K562 (cell line): ENCODE measurements around the gene CLSTN2. TPM values are rescaled to one million over a fixed set of nuclear protein-coding genes. Genes with fewer than 3 reads are reported as not detected.

Experiments
- ATAC-seq: fragments of 200-7000 bp; cut with Tn5 transposase; 3 replicates; pipeline ENCODE4 v1.9.1; 2020; ENCODE audit warnings: moderate library complexity
- BruUV-seq: library from RNA; stranded (reverse); fragments of 400-500 nt; replicated peaks from 2 replicates; lab custom pipeline; 2021; lab: Mats Ljungman, UMichigan
- CTCF ChIA-PET: fragments of 300-600 bp; formaldehyde crosslinking; extraction: SDS; loops from one replicate; lab custom pipeline; 2021; ENCODE audit warnings: low intra/inter-chr PET ratio; lab: Yijun Ruan, JAX
- POLR2A ChIA-PET: fragments of 300-600, 350-650 bp; sonication (Branson Sonifier 250); formaldehyde crosslinking; extraction: SDS; loops from one replicate; lab custom pipeline; 2021; ENCODE audit warnings: antibody characterized with exemption, inconsistent platforms; lab: Yijun Ruan, JAX
- DNase-seq, 4 experiments: peaks; one replicate each; pipeline versions ENCODE4 v3.0.0 to v3.0.0-alpha.2; 2011 to 2018; ENCODE audit warnings: low spot score in 3 of 4, mixed read lengths in 3 of 4; ENCODE audit errors: extremely low read depth in 1 of 4
- FAIRE-seq: peaks from 2 replicates; lab custom pipeline; 2011; peaks lifted over from hg19 to GRCh38; lab: Jason Lieb, UNC
- H2AFZ ChIP-seq: 2 replicates; pipeline ENCODE4 v1.6.0; 2011; ENCODE audit warnings: low read depth, low read length, control low read depth, inconsistent platforms
- H3K27ac ChIP-seq: fragments of 200-600 bp; 3 replicates; pipeline ENCODE4 v1.8.0; 2011; ENCODE audit warnings: low read depth, mild to moderate bottlenecking, control low read depth, inconsistent platforms, low read length, moderate library complexity, mixed read lengths; ENCODE audit errors: extremely low read depth
- H3K27me3 ChIP-seq, 2 experiments: fragments of 300-600 bp in 1 of 2; 2 replicates in 1 of 2; 3 replicates in 1 of 2; pipeline versions ENCODE4 v1.6.0 to v1.8.0; 2011; ENCODE audit warnings: inconsistent platforms in 2 of 2, low read length in 2 of 2, mild to moderate bottlenecking in 1 of 2, mixed read lengths in 1 of 2, moderate library complexity in 1 of 2; ENCODE audit not compliant: control insufficient read depth in 2 of 2, insufficient read depth in 2 of 2
- H3K36me3 ChIP-seq: fragments of 300-600 bp; 3 replicates; pipeline ENCODE4 v1.8.0; 2011; ENCODE audit warnings: mild to moderate bottlenecking, low read length, inconsistent platforms; ENCODE audit not compliant: control insufficient read depth, insufficient read depth
- H3K4me1 ChIP-seq, 2 experiments: fragments of 200-600 bp in 1 of 2; replicated peaks in 1 of 2; 2 replicates in 1 of 2; 3 replicates in 1 of 2; pipeline versions ENCODE4 v1.5.1 to v1.8.0; 2011; ENCODE audit warnings: inconsistent platforms in 2 of 2, low read length in 2 of 2, mild to moderate bottlenecking in 1 of 2, mixed read lengths in 1 of 2, moderate library complexity in 1 of 2; ENCODE audit not compliant: control insufficient read depth in 2 of 2, insufficient read depth in 2 of 2
- H3K4me2 ChIP-seq: 2 replicates; pipeline ENCODE4 v1.6.1; 2011; ENCODE audit warnings: low read length, control low read depth, inconsistent platforms, mixed read lengths; ENCODE audit not compliant: insufficient read depth
- H3K4me3 ChIP-seq: fragments of 200-600 bp; sonication (generic), shearing (Covaris generic); 2 replicates; pipeline ENCODE4 v1.5.1; 2016; ENCODE audit warnings: control low read depth, inconsistent platforms
- H3K79me2 ChIP-seq: fragments of 200-600 bp; 3 replicates; pipeline ENCODE4 v1.8.0; 2011; ENCODE audit warnings: low read length, inconsistent platforms; ENCODE audit not compliant: control insufficient read depth, insufficient read depth
- H3K9ac ChIP-seq, 2 experiments: 2 replicates each; pipeline versions ENCODE4 v1.6.0 to v1.6.1; 2011; ENCODE audit warnings: low read depth in 2 of 2, low read length in 2 of 2, control low read depth in 1 of 2, inconsistent platforms in 1 of 2, mild to moderate bottlenecking in 1 of 2, mixed read lengths in 1 of 2; ENCODE audit not compliant: insufficient read depth in 1 of 2
- H3K9me1 ChIP-seq: one replicate; pipeline ENCODE4 v1.6.0; 2011; ENCODE audit warnings: inconsistent platforms, mild to moderate bottlenecking, low read length, moderate library complexity; ENCODE audit not compliant: control insufficient read depth, insufficient read depth
- H3K9me3 ChIP-seq: replicated peaks from 2 replicates; pipeline ENCODE4 v1.5.1; 2011; ENCODE audit warnings: low read depth, low read length, inconsistent platforms; ENCODE audit not compliant: control insufficient read depth, insufficient read depth
- H4K20me1 ChIP-seq: replicated peaks from 2 replicates; pipeline ENCODE4 v1.6.1; 2011; ENCODE audit warnings: low read length, inconsistent platforms, mixed read lengths; ENCODE audit not compliant: control insufficient read depth, insufficient read depth
- CREM ChIP-seq: IDR thresholded peaks from 2 replicates; pipeline ENCODE4 v1.6.1; 2014; ENCODE audit warnings: antibody characterized with exemption, low read depth
- GTF2B ChIP-seq: IDR thresholded peaks from 2 replicates; pipeline ENCODE4 v1.6.1; 2011; ENCODE audit not compliant: insufficient read length; ENCODE audit errors: extremely low read depth
- KDM4B ChIP-seq, 2 experiments: fragments of 450-650 bp in 1 of 2; sonication (generic) in 1 of 2; IDR thresholded peaks; 2 replicates each; pipeline ENCODE4 v1.6.1; 2016 to 2017; ENCODE audit warnings: borderline replicate concordance in 2 of 2, antibody characterized with exemption in 1 of 2, low read depth in 1 of 2, mild to moderate bottlenecking in 1 of 2
- MEF2D ChIP-seq: conservative IDR thresholded peaks from 2 replicates; pipeline ENCODE4 v1.6.1; 2016; ENCODE audit warnings: low read depth, missing genetic modification characterization, missing compliant biosample characterization
- PHF20 ChIP-seq: fragments of 450-650 bp; IDR thresholded peaks from 2 replicates; pipeline ENCODE4 v1.6.1; 2018; ENCODE audit not compliant: partially characterized antibody
- TAF1 ChIP-seq: IDR thresholded peaks from 2 replicates; pipeline ENCODE4 v1.6.1; 2011; ENCODE audit warnings: mild to moderate bottlenecking, low read length, moderate library complexity; ENCODE audit not compliant: insufficient read depth, control insufficient read depth, severe bottlenecking; ENCODE audit errors: extremely low read depth
- TAL1 ChIP-seq: fragments of 450-650 bp; IDR thresholded peaks from 2 replicates; pipeline ENCODE4 v1.6.1; 2016; ENCODE audit warnings: mild to moderate bottlenecking
- TSC22D4 ChIP-seq: fragments of 450-650 bp; IDR thresholded peaks from 2 replicates; pipeline ENCODE4 v1.6.1; 2016; ENCODE audit warnings: missing genetic modification characterization, missing biosample characterization, control low read depth
- UBTF ChIP-seq, 2 experiments: IDR thresholded peaks; 2 replicates each; pipeline ENCODE4 v1.6.1; 2012; ENCODE audit warnings: improper control_type of control experiment in 2 of 2, low read depth in 2 of 2, low read length in 2 of 2, borderline replicate concordance in 1 of 2
- VEZF1 ChIP-seq: fragments of 200-800 bp; sonication (Bioruptor generic); IDR thresholded peaks from 2 replicates; pipeline ENCODE4 v1.6.1; 2017; ENCODE audit warnings: missing genetic modification characterization, missing compliant biosample characterization
- XRCC3 ChIP-seq: fragments of 450-650 bp; IDR thresholded peaks from 2 replicates; pipeline ENCODE4 v1.6.1; 2017; ENCODE audit warnings: mild to moderate bottlenecking, moderate library complexity
- ZBTB1 ChIP-seq: sonication (generic); formaldehyde crosslinking; IDR thresholded peaks from 2 replicates; pipeline ENCODE4 v1.8.1; 2023; ENCODE audit warnings: missing genetic modification reagents, low read depth, mild to moderate bottlenecking, borderline replicate concordance
- ZBTB43 ChIP-seq: sonication (generic); formaldehyde crosslinking; IDR thresholded peaks from 2 replicates; pipeline ENCODE4 v1.8.0; 2023; ENCODE audit warnings: mild to moderate bottlenecking, missing genetic modification reagents
- ZFP36 ChIP-seq: fragments of 150-350 bp; IDR thresholded peaks from 2 replicates; pipeline ENCODE4 v1.6.1; 2018; ENCODE audit warnings: low read length, low read depth; ENCODE audit not compliant: partially characterized antibody
- ZNF143 ChIP-seq: sonication (generic); formaldehyde crosslinking; IDR thresholded peaks from 2 replicates; pipeline ENCODE4 v1.9.0; 2022; ENCODE audit warnings: mild to moderate bottlenecking, missing genetic modification reagents
- WGBS: fragments of 100-300 bp; shearing (Covaris generic); methylation state at CpG from one replicate; pipeline ENCODE4 v1.1.6; 2016; ENCODE audit warnings: low coverage, mixed read lengths; ENCODE audit not compliant: insufficient coverage; ENCODE audit errors: missing lambda C conversion rate; 5-methylcytosine and 5-hydroxymethylcytosine counted together
- in situ Hi-C: fragments of 300-500 bp; cut with MboI; formaldehyde crosslinking; loops from 4 replicates; pipeline ENCODE4 v1.15.0; 2018; ENCODE audit warnings: inconsistent platforms, mixed read lengths
- intact Hi-C: fragments of 100-400 bp; cut with micrococcal nuclease; formaldehyde crosslinking; loops from 2 replicates; pipeline ENCODE4 v1.14.2; 2022
- polyA plus RNA-seq, 8 experiments: library from polyadenylated mRNA; depleted of rRNA in 4 of 8; stranded (reverse) in 5 of 8; unstranded in 3 of 8; fragments of >200 nt; fragmentation: Nextera tagmentation in 2 of 8; fragmentation: Illumina TruSeq in 1 of 8; extraction: Ambion mirVana in 2 of 8; extraction: Trizol in 1 of 8; gene quantifications; 2 replicates each; pipeline versions ENCODE4 v1.2.1 to v1.2.3, GENCODE V29; 2011 to 2014; ENCODE audit warnings: inconsistent platforms in 1 of 8, missing spikeins in 1 of 8
- total RNA-seq, 7 experiments: library from RNA; depleted of rRNA in 6 of 7; stranded (reverse); fragments of >200 nt in 6 of 7; fragmentation: Illumina TruSeq in 2 of 7; extraction: Trizol in 2 of 7; gene quantifications; 2 replicates each; pipeline versions ENCODE4 v1.2.1 to v1.2.3, GENCODE V29; 2011 to 2021; ENCODE audit warnings: low replicate concordance in 1 of 7

Gene CLSTN2
- total and polyA plus RNA-seq, 9 of the 15 experiments (the other 6 are each of a cell fraction or from before 2014, with no cell fraction given): 0.02 to 0.04 (median 0.04) TPM; not detected in 6

DNA sequence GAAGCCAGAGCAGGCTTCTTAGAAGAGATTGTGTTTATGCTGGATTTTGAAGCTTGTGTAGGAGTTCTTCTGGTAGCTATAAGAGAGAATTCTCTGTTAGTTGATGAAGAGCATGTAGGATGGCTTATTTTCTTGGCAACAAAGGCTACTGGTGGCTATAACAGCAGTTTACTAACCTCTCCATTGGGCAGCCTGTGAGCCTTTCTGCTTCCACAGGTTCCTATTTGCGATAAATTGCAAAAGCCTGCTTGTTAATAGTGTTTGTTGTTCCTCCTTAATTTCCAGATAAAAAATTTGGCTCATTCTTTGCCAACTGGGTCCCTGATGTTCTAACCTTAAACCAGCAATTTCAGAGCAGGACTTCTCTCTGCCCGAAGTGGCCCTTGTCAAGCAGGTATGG lies 452.3 kb downstream of the CLSTN2 start:
- ATAC-seq (no peak), DNase-seq (no peak), FAIRE-seq (no peak)
- in situ Hi-C loops (no loop called here), intact Hi-C loops (no loop called here)
- no peak overlapping the region for H3K4me3 ChIP-seq
- no peak overlapping the region for H2AFZ ChIP-seq
- no peaks in the 10 kb centered on the region for H3K27me3 ChIP-seq
- H3K9me1 ChIP-seq: no peaks in the 10 kb centered on the region
- ChIA-PET POLR2A (interaction anchor here (0.8 to 1.4 kb wide), 2 partner anchors 13 to 31 kb away, joined by 4 to 5 read pairs; no protein-coding TSS in a partner anchor), CTCF (no interaction called here)
- H3K9me3 ChIP-seq: no peaks in the 10 kb centered on the region
- H3K79me2 ChIP-seq: no peaks in the 10 kb centered on the region
- no peak overlapping the region for H3K27ac ChIP-seq
- no TSS peak for BruUV-seq
- H3K4me1 ChIP-seq: peaks cover 0 to 4% of the 10 kb centered on the region in 2 experiments; a peak in 3 of 5 replicates
- H3K36me3 ChIP-seq: no peaks in the 10 kb centered on the region
- no peaks in the 10 kb centered on the region for H4K20me1 ChIP-seq
- H3K4me2 ChIP-seq: no peak overlapping the region
- 13% methylated on average over 2 of the region's 2 CpGs for WGBS
- H3K9ac ChIP-seq: no peak overlapping the region
- no peak for TF ChIP-seq ZFP36
- TF ChIP-seq MEF2D (tag): no peak
- TF ChIP-seq VEZF1: no peak
- no peak for TF ChIP-seq UBTF (IDR thresholded peaks at IDR 0.05; ENCODE audit: borderline replicate concordance in 1 of 2, low read depth in 2 of 2, low read length in 2 of 2)
- TF ChIP-seq XRCC3: no peak
- TF ChIP-seq ZBTB43 (CRISPR knock-in tag): no peak
- no peak for TF ChIP-seq TAL1
- no peak for TF ChIP-seq TAF1
- no peak for TF ChIP-seq PHF20
- TF ChIP-seq ZBTB1 (CRISPR knock-in tag): no peak
- TF ChIP-seq GTF2B: no peak
- TF ChIP-seq TSC22D4 (tag): no peak
- TF ChIP-seq CREM: no peak
- TF ChIP-seq KDM4B (IDR thresholded peaks at IDR 0.05; ENCODE audit: borderline replicate concordance in 2 of 2, low read depth in 1 of 2): no peak
- TF ChIP-seq ZNF143 (CRISPR knock-in tag): no peak
